HEK293 (cell line): Measurements from ENCODE around the gene SLC40A1.

Experiments
- CTCF ChIA-PET: fragments of 350-600 bp; formaldehyde crosslinking; extraction: SDS; loops from one replicate; lab custom pipeline; 2021; ENCODE audit warnings: antibody characterized with exemption; lab: Yijun Ruan, JAX
- POLR2A ChIA-PET: fragments of 300-600 bp; formaldehyde crosslinking; extraction: SDS; loops from one replicate; lab custom pipeline; 2020; ENCODE audit warnings: antibody characterized with exemption, inconsistent platforms; lab: Yijun Ruan, JAX
- H3K27ac ChIP-seq: fragments of 200-500 bp; sonication (Bioruptor generic); 2 replicates; pipeline ENCODE4 v1.5.1; 2014; ENCODE audit warnings: low read depth, low read length, control low read depth, inconsistent platforms; ENCODE audit errors: extremely low read depth
- H3K36me3 ChIP-seq, 2 experiments: fragments of 200-500 bp in 1 of 2; sonication (Bioruptor generic) in 1 of 2; 1 replicate in 1 of 2; 2 replicates in 1 of 2; pipeline ENCODE4 v1.5.1; 2014 to 2017; ENCODE audit warnings: inconsistent platforms in 2 of 2, low read length in 2 of 2; ENCODE audit not compliant: control insufficient read depth in 2 of 2, insufficient read depth in 1 of 2
- H3K4me1 ChIP-seq: fragments of 200-500 bp; sonication (Bioruptor generic); 2 replicates; pipeline ENCODE4 v1.5.1; 2014; ENCODE audit warnings: mild to moderate bottlenecking, low read length, inconsistent platforms; ENCODE audit not compliant: control insufficient read depth, insufficient read depth
- H3K4me3 ChIP-seq: 2 replicates; pipeline ENCODE4 v1.5.1; 2011; ENCODE audit warnings: low read depth, mild to moderate bottlenecking, control low read depth, low read length, moderate library complexity
- H3K9me3 ChIP-seq: fragments of 200-500 bp; sonication (Bioruptor generic); 2 replicates; pipeline ENCODE4 v1.5.1; 2014; ENCODE audit warnings: low read depth, low read length, inconsistent platforms; ENCODE audit not compliant: control insufficient read depth, insufficient read depth
- KLF16 ChIP-seq: fragments of 450-650 bp; formaldehyde crosslinking; IDR thresholded peaks from 2 replicates; pipeline ENCODE4 v1.5.1; 2017; ENCODE audit warnings: missing biosample characterization, missing genetic modification characterization
- MEIS1 ChIP-seq: sonication (generic); formaldehyde crosslinking; IDR thresholded peaks from 2 replicates; pipeline ENCODE4 v1.8.1; 2022; ENCODE audit warnings: missing genetic modification reagents, mild to moderate bottlenecking, borderline replicate concordance
- ZBTB21 ChIP-seq: fragments of 450-650 bp; formaldehyde crosslinking; IDR thresholded peaks from 2 replicates; pipeline ENCODE4 v1.5.1; 2017; ENCODE audit warnings: missing biosample characterization, missing genetic modification characterization
- ZBTB7A ChIP-seq: fragments of 450-650 bp; formaldehyde crosslinking; IDR thresholded peaks from 2 replicates; pipeline ENCODE4 v1.5.1; 2016; ENCODE audit warnings: low read depth, missing biosample characterization, missing genetic modification characterization
- ZEB2 ChIP-seq: fragments of 450-650 bp; formaldehyde crosslinking; IDR thresholded peaks from 2 replicates; pipeline ENCODE4 v1.5.1; 2016; ENCODE audit warnings: missing biosample characterization, missing genetic modification characterization
- ZNF10 ChIP-seq: fragments of 450-650 bp; formaldehyde crosslinking; IDR thresholded peaks from 2 replicates; pipeline ENCODE4 v1.5.1; 2017; ENCODE audit warnings: missing biosample characterization, missing genetic modification characterization
- ZNF121 ChIP-seq: fragments of 450-650 bp; formaldehyde crosslinking; IDR thresholded peaks from 2 replicates; pipeline ENCODE4 v1.5.1; 2016; ENCODE audit warnings: missing biosample characterization, missing genetic modification characterization
- ZNF16 ChIP-seq: fragments of 450-650 bp; formaldehyde crosslinking; IDR thresholded peaks from 2 replicates; pipeline ENCODE4 v1.5.1; 2016; ENCODE audit warnings: low read depth, missing biosample characterization, missing genetic modification characterization
- ZNF174 ChIP-seq: fragments of 450-650 bp; formaldehyde crosslinking; IDR thresholded peaks from 2 replicates; pipeline ENCODE4 v1.5.0; 2017; ENCODE audit warnings: missing biosample characterization, mild to moderate bottlenecking, missing genetic modification characterization
- ZNF2 ChIP-seq: fragments of 450-650 bp; formaldehyde crosslinking; IDR thresholded peaks from 2 replicates; pipeline ENCODE4 v1.5.1; 2016; ENCODE audit warnings: missing biosample characterization, missing genetic modification characterization
- ZNF24 ChIP-seq: fragments of 450-650 bp; formaldehyde crosslinking; IDR thresholded peaks from 2 replicates; pipeline ENCODE4 v1.5.1; 2016; ENCODE audit warnings: missing biosample characterization, missing genetic modification characterization
- ZNF266 ChIP-seq: fragments of 450-650 bp; formaldehyde crosslinking; IDR thresholded peaks from 2 replicates; pipeline ENCODE4 v1.5.1; 2016; ENCODE audit warnings: missing biosample characterization, missing genetic modification characterization, low read depth
- ZNF426 ChIP-seq: fragments of 450-650 bp; formaldehyde crosslinking; IDR thresholded peaks from 2 replicates; pipeline ENCODE4 v1.5.1; 2017; ENCODE audit warnings: missing biosample characterization, missing genetic modification characterization, mild to moderate bottlenecking, inconsistent platforms, moderate library complexity
- ZNF549 ChIP-seq: fragments of 450-650 bp; IDR thresholded peaks from 2 replicates; pipeline ENCODE4 v1.5.1; 2018; ENCODE audit warnings: missing biosample characterization, missing genetic modification characterization, mild to moderate bottlenecking, inconsistent platforms, moderate library complexity
- ZNF654 ChIP-seq: fragments of 450-650 bp; formaldehyde crosslinking; IDR thresholded peaks from 2 replicates; pipeline ENCODE4 v1.5.1; 2016; ENCODE audit warnings: low read depth, missing biosample characterization, missing genetic modification characterization
- ZNF660 ChIP-seq: fragments of 450-650 bp; IDR thresholded peaks from 2 replicates; pipeline ENCODE4 v1.5.1; 2018; ENCODE audit warnings: missing biosample characterization, mild to moderate bottlenecking, missing genetic modification characterization
- ZNF776 ChIP-seq: fragments of 450-650 bp; formaldehyde crosslinking; IDR thresholded peaks from 2 replicates; pipeline ENCODE4 v1.5.0; 2017; ENCODE audit warnings: missing biosample characterization, missing genetic modification characterization, borderline replicate concordance
- ZNF777 ChIP-seq: fragments of 450-650 bp; formaldehyde crosslinking; IDR thresholded peaks from 2 replicates; pipeline ENCODE4 v1.5.1; 2017; ENCODE audit warnings: missing biosample characterization, missing genetic modification characterization, borderline replicate concordance
- ZSCAN4 ChIP-seq: fragments of 450-650 bp; formaldehyde crosslinking; IDR thresholded peaks from 2 replicates; pipeline ENCODE4 v1.5.1; 2017; ENCODE audit warnings: missing biosample characterization, missing genetic modification characterization
- TF ChIP-seq, protein P1 (sequence below): fragments of 450-650 bp; formaldehyde crosslinking; conservative IDR thresholded peaks from 2 replicates; pipeline ENCODE4 v1.5.1; 2016; ENCODE audit warnings: low read depth, missing biosample characterization, missing genetic modification characterization
- TF ChIP-seq, protein P2 (sequence below): fragments of 450-650 bp; formaldehyde crosslinking; IDR thresholded peaks from 2 replicates; pipeline ENCODE4 v1.5.1; 2017; ENCODE audit warnings: missing biosample characterization, missing genetic modification characterization
- TF ChIP-seq, protein P3 (sequence below): fragments of 450-650 bp; formaldehyde crosslinking; IDR thresholded peaks from 2 replicates; pipeline ENCODE4 v1.5.1; 2016; ENCODE audit warnings: missing biosample characterization, missing genetic modification characterization

The SLC40A1 gene

DNA sequence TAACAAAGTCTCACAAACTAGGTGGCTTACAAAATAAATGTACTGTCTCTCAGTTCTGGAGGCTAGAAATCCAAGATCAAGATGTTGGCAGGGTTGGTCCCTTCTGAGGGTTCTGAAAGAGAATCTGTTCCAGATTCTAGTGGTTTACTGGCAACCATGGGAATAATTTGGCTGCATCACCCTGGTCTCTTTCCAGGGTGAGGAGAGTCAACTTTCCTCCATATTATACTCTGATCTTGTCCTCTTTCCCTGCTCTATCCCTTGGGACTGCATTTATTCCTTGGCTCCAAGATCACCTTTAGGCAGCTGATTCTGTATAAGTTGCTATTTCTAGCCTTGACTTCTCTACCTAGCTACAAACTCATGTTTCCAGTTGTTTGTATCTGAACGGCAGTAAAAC lies 35.2 kb downstream of the SLC40A1 start:
- ChIA-PET POLR2A (no interaction called here), CTCF (no interaction called here)
- Histone ChIP-seq H3K36me3 (no peaks in the 10 kb centered on the region), H3K4me3 (no peak overlapping the region), H3K9me3 (no peaks in the 10 kb centered on the region), H3K4me1 (no peaks in the 10 kb centered on the region), H3K27ac (no peak overlapping the region)
- no peak for TF ChIP-seq ZNF549 (tag by site-specific recombination)
- no peak for TF ChIP-seq ZNF266 (tag by site-specific recombination)
- no peak for TF ChIP-seq ZNF16 (tag by site-specific recombination)
- TF ChIP-seq ZNF660 (tag by site-specific recombination) = no peak
- no peak for TF ChIP-seq ZNF10 (tag by site-specific recombination)
- TF ChIP-seq MEIS1 (CRISPR knock-in tag) = no peak
- TF ChIP-seq ZNF24 (tag by site-specific recombination) = no peak
- TF ChIP-seq KLF16 = no peak
- TF ChIP-seq ZNF426 (tag by site-specific recombination) = no peak
- no peak for TF ChIP-seq ZBTB7A (tag by site-specific recombination)
- TF ChIP-seq ZNF174 (tag by site-specific recombination) = no peak
- TF ChIP-seq ZNF776 (tag by site-specific recombination) = no peak
- TF ChIP-seq, protein P1, sequence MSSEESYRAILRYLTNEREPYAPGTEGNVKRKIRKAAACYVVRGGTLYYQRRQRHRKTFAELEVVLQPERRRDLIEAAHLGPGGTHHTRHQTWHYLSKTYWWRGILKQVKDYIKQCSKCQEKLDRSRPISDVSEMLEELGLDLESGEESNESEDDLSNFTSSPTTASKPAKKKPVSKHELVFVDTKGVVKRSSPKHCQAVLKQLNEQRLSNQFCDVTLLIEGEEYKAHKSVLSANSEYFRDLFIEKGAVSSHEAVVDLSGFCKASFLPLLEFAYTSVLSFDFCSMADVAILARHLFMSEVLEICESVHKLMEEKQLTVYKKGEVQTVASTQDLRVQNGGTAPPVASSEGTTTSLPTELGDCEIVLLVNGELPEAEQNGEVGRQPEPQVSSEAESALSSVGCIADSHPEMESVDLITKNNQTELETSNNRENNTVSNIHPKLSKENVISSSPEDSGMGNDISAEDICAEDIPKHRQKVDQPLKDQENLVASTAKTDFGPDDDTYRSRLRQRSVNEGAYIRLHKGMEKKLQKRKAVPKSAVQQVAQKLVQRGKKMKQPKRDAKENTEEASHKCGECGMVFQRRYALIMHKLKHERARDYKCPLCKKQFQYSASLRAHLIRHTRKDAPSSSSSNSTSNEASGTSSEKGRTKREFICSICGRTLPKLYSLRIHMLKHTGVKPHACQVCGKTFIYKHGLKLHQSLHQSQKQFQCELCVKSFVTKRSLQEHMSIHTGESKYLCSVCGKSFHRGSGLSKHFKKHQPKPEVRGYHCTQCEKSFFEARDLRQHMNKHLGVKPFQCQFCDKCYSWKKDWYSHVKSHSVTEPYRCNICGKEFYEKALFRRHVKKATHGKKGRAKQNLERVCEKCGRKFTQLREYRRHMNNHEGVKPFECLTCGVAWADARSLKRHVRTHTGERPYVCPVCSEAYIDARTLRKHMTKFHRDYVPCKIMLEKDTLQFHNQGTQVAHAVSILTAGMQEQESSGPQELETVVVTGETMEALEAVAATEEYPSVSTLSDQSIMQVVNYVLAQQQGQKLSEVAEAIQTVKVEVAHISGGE (tag by site-specific recombination) = no peak
- TF ChIP-seq, protein P2, sequence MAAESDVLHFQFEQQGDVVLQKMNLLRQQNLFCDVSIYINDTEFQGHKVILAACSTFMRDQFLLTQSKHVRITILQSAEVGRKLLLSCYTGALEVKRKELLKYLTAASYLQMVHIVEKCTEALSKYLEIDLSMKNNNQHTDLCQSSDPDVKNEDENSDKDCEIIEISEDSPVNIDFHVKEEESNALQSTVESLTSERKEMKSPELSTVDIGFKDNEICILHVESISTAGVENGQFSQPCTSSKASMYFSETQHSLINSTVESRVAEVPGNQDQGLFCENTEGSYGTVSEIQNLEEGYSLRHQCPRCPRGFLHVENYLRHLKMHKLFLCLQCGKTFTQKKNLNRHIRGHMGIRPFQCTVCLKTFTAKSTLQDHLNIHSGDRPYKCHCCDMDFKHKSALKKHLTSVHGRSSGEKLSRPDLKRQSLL (tag by site-specific recombination) = no peak

- H3K4me1 ChIP-seq = no peaks in the 10 kb centered on the region
- ChIA-PET POLR2A (no interaction called here), CTCF (no interaction called here)
- H3K9me3 ChIP-seq = no peaks in the 10 kb centered on the region
- H3K36me3 ChIP-seq = no peaks in the 10 kb centered on the region
- H3K27ac ChIP-seq = no peak overlapping the region
- no peak overlapping the region for H3K4me3 ChIP-seq
- no peak for TF ChIP-seq ZNF121 (tag by site-specific recombination)
- no peak for TF ChIP-seq ZSCAN4 (tag by site-specific recombination)
- TF ChIP-seq ZNF2 (tag by site-specific recombination) = no peak
- TF ChIP-seq ZBTB21 (tag by site-specific recombination) = no peak
- no peak for TF ChIP-seq ZNF654 (tag by site-specific recombination)
- TF ChIP-seq ZEB2 (tag by site-specific recombination) = no peak
- TF ChIP-seq, protein P3, sequence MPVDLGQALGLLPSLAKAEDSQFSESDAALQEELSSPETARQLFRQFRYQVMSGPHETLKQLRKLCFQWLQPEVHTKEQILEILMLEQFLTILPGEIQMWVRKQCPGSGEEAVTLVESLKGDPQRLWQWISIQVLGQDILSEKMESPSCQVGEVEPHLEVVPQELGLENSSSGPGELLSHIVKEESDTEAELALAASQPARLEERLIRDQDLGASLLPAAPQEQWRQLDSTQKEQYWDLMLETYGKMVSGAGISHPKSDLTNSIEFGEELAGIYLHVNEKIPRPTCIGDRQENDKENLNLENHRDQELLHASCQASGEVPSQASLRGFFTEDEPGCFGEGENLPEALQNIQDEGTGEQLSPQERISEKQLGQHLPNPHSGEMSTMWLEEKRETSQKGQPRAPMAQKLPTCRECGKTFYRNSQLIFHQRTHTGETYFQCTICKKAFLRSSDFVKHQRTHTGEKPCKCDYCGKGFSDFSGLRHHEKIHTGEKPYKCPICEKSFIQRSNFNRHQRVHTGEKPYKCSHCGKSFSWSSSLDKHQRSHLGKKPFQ = no peak
- TF ChIP-seq, protein P1 (tag by site-specific recombination) = no peak
- TF ChIP-seq ZNF777 (tag by site-specific recombination) = no peak
Measured at GRCh38 chr2:189544318-189545042, 36.1 kb downstream of the SLC40A1 start.
